Fibroblast of lung (primary cell): ENCODE measurements around the gene PRCD.

Experiments used
- CTCF ChIP-seq, 2 donors: IDR thresholded peaks in 1 of 2; conservative IDR thresholded peaks in 1 of 2; 1 replicate in 1 of 2; 2 replicates in 1 of 2; pipeline ENCODE4 v1.5.1; 2011 to 2012; ENCODE audit warnings: low read length in 2 of 2, control low read depth in 1 of 2, inconsistent platforms in 1 of 2, low read depth in 1 of 2, mild to moderate bottlenecking in 1 of 2
- EZH2 ChIP-seq: IDR thresholded peaks from 2 replicates; pipeline ENCODE4 v1.5.1; 2012; ENCODE audit warnings: low read length, control low read depth, mild to moderate bottlenecking; ENCODE audit errors: missing control alignments

- TF ChIP-seq CTCF (conservative IDR thresholded peaks at IDR 0.05 in 1 of 2, IDR thresholded peaks at IDR 0.05 in 1 of 2; ENCODE audit: low read depth in 1 of 2, low read length in 2 of 2) (no peak), EZH2 (no peak)
Measured at GRCh38 chr17:76553178-76553908, 13.5 kb downstream of the PRCD start.
